SK-N-SH treated with all-trans-retinoic acid at 6 μM for 48 hours (cell line): ENCODE results near the gene SLC45A3.

Experiments
- CREB5 ChIP-seq: fragments of 250-450 bp; sonication (Bioruptor Pico); IDR thresholded peaks from 2 replicates; pipeline ENCODE4 v1.5.1; 2020; ENCODE audit warnings: low read depth, mild to moderate bottlenecking, moderate library complexity
- ESRRG ChIP-seq: fragments of 250-450 bp; sonication (Bioruptor Pico); IDR thresholded peaks from 2 replicates; pipeline ENCODE4 v1.6.1; 2021; ENCODE audit warnings: mild to moderate bottlenecking
- OSR1 ChIP-seq: fragments of 250-450 bp; sonication (Bioruptor Pico); IDR thresholded peaks from 2 replicates; pipeline ENCODE4 v1.8.0; 2022; ENCODE audit warnings: moderate library complexity, mild to moderate bottlenecking, inconsistent platforms
- POU6F1 ChIP-seq: fragments of 250-450 bp; sonication (Bioruptor Pico); IDR thresholded peaks from 2 replicates; pipeline ENCODE4 v1.8.0; 2021; ENCODE audit warnings: low read depth, mild to moderate bottlenecking, moderate library complexity, borderline replicate concordance
- RARB ChIP-seq: fragments of 250-450 bp; sonication (Bioruptor Pico); IDR thresholded peaks from 2 replicates; pipeline ENCODE4 v1.8.0; 2021; ENCODE audit warnings: mild to moderate bottlenecking, moderate library complexity
- SNAI2 ChIP-seq: fragments of 250-450 bp; sonication (Bioruptor Pico); IDR thresholded peaks from 2 replicates; pipeline ENCODE4 v1.5.0; 2020; ENCODE audit warnings: mild to moderate bottlenecking, moderate library complexity
- TCF4 ChIP-seq: fragments of 250-450 bp; sonication (Bioruptor Pico); IDR thresholded peaks from 2 replicates; pipeline ENCODE4 v1.8.0; 2021; ENCODE audit warnings: mild to moderate bottlenecking, moderate library complexity, borderline replicate concordance
- TSHZ2 ChIP-seq: fragments of 250-450 bp; sonication (Bioruptor Pico); IDR thresholded peaks from 2 replicates; pipeline ENCODE4 v1.5.0; 2020; ENCODE audit warnings: mild to moderate bottlenecking, moderate library complexity
- ZFP3 ChIP-seq: fragments of 250-450 bp; sonication (Bioruptor Pico); IDR thresholded peaks from 2 replicates; pipeline ENCODE4 v1.5.0; 2020; ENCODE audit warnings: mild to moderate bottlenecking, moderate library complexity
- ZFP30 ChIP-seq: fragments of 450-650 bp; formaldehyde crosslinking; IDR thresholded peaks from 2 replicates; pipeline ENCODE4 v1.5.0; 2022; ENCODE audit warnings: mild to moderate bottlenecking, moderate library complexity
- ZNF8 ChIP-seq: fragments of 450-650 bp; formaldehyde crosslinking; IDR thresholded peaks from 2 replicates; pipeline ENCODE4 v1.5.0; 2020; ENCODE audit warnings: mild to moderate bottlenecking, moderate library complexity

DNA sequence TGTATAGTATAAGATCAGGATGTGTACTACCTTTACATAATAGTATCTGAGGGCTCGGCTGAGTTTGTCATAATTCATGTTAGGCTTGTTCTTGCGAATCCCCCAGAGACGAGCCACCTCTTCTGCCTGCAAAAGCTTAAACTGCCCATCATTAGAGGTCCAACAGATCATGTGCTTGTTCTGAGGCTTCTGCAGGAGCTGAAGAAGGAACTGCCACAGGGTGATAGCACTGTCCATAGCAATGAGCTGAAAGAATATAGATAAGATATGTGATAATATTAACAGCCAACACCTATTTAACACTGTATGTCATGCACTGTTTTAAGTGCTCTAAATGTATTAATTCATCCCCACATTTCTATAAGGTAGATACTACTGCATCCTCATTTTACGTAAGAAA, 56.7 kb downstream of the SLC45A3 start:
- TF ChIP-seq ZNF8 (CRISPR knock-in tag) (no peak), ESRRG (CRISPR knock-in tag) (no peak), ZFP30 (no peak), CREB5 (CRISPR knock-in tag) (no peak), ZFP3 (CRISPR knock-in tag) (no peak), TCF4 (no peak), SNAI2 (CRISPR knock-in tag) (no peak), POU6F1 (CRISPR knock-in tag) (no peak), TSHZ2 (CRISPR knock-in tag) (no peak), RARB (CRISPR knock-in tag) (no peak), OSR1 (CRISPR knock-in tag) (no peak)
